GM21526 (cell line): ENCODE measurements around the gene LRRC55.
"Not testable (repeated sequence)": the region's sequence is repeated elsewhere in the genome, so short reads cannot be mapped to it uniquely, and the experiment has no call there.

ENCODE experiments used
- ATAC-seq: cut with Tn5 transposase; IDR thresholded peaks from one replicate; pipeline ENCODE4 v1.9.1; 2021; ENCODE audit warnings: moderate library complexity; ENCODE audit not compliant: unreplicated experiment, low FRiP score

Gene LRRC55

DNA sequence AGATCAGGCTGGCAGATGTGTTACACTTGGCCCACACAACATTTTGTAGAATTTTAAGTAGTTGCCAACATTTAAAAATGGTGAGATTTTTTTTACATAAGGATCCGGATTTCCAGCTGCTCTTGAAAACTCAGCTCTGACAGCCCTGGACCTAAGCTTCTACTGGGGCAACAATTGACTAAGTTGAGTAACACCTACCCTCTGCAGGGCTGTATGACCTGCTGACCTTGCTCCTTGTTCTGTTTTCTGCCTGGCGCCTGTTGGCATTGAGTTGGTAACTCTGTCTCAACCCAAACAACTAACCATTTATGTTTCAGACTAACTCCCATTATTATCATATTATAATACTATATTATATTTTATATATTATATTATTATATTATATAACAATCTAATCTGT is 21.1 kb upstream of the LRRC55 start:
- ATAC-seq, result no peak

DNA sequence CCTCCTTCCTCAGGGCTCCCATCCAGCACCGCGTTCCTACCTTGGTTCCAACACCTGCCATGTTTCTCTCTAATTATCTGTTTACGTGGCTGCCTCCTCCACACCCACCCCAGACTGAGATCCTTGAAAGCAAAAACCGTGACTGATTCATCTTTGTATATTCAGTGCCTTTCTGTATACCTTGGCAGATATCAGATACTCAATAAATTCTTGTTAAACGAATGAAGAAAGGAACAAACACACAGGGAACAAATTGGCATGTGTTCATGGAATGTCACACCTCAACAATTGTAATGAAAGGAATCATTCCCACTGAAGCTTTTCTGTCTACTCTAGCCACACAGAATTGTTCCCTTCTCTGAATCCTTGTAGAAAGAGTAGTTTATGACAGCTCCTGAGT is 20.4 kb upstream of the LRRC55 start:
- ATAC-seq, result no peak

DNA sequence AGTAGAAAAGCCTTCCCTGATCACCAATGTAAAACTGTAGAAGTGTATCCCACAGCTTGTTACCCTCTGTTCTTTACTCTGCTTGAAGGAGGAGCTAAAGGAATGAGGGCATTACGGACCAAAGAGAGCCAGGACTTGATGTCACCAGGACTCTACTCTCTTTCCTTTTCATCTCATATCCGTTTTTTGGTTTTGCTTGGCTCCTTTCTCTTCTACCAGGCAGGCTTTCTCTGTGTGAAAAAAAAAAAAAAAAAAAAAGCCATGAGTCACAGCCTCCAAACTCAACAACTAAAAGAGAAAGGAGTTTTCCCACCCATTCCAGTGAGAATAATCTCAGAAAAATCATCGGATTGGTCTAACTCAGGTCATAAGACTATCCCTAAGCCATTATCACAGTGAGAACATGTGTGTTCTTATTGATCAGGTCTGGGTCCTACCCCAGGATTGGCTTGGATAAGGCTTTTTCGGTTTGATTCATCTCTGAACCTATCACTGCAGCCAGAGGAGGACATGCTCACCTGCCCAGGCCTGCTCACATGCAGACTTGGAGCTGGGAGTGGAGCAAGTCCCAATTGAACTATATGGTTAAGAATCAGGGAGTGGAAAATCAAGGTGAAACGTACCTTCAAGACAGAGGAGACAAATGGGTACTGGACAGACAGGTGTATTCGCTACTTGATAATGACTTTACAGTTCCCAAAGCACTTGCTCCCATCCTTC is 19.4 kb upstream of the LRRC55 start:
- no peak for ATAC-seq

DNA sequence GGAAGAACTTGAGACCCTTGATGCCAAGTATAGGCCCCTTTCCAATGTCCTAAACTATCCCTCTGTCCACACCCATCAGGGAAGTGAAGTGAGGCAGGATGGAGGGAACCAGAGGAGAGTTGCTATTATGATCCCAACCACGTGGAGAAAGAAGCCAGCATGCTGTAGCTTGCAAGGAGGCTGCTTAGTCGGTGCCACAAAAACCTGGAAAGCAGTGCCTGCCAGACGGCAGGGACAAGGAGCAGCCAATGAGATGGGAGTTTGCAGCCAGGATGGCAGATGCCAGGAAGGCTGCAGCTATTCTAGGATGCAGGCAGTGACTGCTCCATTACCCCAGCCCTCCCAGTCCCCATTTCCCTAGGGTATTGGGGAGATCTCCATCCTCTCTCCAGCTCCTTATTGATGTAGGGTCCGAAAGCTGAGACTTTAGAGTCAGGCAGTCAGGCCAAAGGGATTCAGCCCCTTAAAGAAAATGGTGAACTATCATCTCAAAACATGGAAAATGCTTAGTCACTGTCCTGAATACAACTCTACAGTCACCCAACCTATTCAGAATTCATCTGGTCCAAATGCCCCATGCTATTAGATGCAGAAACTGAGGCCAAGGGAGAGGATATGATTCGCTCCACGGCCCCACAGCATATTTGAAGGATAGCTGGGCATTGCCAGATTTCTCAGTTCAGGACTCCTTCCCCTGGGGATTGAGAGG is 18.4 kb upstream of the LRRC55 start:
- no peak for ATAC-seq

DNA sequence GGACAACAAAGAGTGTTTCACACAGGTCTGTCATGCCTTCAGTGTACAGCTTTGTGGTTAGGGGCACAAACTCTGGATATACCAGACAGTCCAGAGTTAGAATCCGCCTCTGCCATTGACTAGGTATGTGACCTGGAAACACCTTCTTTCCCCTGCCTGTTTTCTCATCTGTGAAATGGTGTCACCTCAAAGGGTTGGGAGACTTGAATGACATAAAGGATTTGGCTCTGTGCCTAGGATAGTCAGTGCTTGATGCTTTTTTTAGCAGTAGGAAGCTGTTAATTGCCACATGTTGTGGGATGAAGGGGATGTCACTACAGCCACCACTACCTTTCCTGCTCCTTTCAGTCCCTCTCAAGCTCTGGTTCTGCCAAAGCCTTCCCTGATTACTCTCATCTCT is 17.4 kb upstream of the LRRC55 start:
- ATAC-seq, result no peak

DNA sequence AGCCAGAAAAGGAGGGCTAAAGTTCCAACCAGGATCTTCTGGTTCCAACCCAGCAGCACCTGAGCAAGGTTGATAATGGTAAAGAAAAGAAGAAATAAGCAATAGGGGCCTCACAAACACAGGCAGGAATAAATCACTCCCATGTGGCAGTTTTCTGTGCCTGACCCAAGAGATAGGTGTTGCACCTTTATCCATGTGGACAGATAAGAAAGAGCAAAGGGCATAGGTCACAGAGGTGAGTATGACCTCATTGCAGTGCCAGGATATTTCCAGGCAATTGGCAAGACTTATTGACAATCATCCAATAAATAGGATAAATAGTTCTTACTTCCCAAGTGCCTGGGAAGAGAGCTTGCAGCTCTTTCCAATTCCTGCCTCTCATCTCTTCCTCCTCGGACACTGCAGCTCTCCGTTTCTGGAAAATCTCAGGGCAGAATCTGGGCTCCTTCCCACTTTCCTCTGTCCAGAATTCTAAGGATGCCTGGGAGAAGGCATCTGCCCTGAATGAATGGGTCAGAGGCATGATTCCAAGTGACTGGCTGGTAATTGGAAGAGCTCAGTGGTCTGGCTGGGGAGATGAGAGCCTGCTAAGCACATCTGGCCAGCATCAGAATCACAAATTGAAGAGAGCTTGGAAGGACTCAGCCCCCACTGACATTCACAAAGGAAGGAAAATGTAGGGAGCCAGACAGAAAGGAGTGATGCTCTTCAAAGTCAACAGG is 14.5 kb upstream of the LRRC55 start:
- ATAC-seq, result no peak

DNA sequence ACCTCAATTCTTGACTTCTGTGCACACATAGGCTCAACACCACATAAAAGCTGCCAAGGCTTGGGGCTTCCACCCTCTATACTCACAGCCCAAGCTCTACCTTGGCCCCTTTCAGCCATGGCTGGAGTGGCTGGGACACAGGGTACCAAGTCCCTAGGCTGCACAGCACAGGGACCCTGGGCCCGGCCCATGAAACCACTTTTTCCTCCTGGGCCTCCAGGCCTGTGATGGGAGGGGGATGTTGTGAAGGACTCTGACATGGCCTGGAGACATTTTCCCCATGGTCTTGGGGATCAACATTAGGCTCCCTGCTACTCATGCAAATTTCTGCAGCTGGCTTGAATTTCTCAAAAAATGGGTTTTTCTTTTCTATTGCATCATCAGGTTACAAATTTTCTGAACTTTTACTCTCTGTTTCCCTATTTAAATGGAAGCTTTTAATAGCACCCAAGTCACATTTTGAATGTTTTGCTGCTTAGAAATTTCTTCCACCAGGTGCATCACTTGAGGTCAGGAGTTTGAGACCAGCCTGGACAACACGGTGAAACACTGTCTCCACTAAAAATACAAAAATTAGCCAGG is 11.9 kb upstream of the LRRC55 start:
- ATAC-seq, result not testable (repeated sequence)

DNA sequence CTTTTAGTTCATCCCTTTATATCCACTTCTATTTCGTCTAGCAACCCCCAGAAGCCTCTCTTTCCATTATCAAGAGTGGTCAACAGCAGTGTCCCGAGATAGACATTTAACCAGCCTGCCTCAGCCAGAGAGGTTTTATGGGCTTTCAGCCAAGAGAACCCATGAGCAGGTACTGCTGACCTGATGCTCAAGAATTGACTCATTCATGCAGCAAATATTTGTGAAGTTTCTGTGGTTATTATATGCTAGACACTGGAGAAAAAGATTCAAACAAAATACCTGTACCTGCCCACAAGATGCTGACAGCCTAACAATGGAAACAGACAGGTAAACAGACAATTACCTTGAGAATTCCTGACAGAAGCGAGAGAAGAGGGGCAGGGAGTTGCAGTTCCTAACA is 9.7 kb upstream of the LRRC55 start:
- no peak for ATAC-seq

DNA sequence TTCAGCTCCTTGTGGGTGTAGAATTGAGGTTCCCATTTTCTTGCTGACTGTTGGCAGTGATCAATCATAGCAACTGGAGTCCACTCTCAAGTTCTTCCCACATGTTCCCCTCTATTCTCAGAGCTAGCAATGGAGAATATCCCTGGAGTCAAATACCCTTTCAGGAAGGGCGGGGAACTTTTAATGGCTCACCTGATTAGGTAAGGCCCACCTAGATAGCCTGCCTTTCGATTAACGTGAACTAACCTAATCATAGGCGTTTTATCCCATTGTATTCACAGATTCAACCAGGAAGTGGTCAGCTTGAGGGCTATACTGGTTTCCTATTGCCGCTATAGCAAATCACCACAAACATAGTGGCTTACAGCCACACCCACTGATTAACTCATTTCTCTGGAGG is 7.1 kb upstream of the LRRC55 start:
- no peak for ATAC-seq

DNA sequence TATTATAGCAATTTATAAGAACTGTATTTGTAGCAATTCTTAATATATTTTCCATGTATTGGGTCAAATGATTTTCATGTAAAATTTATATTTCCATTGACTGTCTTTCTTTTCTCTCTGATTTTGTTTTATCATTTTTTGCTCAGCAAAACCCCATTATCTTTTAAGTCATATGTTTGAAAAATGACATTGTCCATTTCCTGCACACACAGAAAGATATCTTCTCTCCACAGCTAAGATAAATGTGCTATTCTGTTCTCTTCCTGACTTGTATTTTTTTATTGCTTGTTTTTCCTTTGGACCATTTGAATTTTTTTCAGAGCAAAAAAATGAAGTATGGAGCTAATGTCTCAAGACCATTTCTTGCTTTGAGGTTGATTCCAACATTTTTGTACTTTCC is 6.3 kb upstream of the LRRC55 start:
- ATAC-seq, result no peak

DNA sequence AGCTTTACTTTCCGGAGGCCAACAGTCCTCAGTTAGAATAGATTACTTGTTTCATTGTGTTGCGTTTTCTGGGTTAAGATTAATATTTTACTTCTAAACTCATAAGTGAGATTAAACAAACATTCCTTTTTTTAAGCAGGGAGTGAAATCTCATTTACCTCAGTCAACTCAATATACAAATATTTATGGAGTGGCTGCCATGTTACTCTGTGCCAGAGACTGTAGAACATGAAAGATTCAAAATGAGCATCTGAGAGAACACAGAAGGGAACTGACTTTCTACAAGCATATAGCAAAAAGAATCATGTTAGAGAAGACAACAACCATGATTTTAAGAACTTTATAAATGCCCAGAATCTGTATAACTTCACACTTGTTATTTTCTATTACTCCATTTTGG is 3.4 kb upstream of the LRRC55 start:
- ATAC-seq, result no peak

DNA sequence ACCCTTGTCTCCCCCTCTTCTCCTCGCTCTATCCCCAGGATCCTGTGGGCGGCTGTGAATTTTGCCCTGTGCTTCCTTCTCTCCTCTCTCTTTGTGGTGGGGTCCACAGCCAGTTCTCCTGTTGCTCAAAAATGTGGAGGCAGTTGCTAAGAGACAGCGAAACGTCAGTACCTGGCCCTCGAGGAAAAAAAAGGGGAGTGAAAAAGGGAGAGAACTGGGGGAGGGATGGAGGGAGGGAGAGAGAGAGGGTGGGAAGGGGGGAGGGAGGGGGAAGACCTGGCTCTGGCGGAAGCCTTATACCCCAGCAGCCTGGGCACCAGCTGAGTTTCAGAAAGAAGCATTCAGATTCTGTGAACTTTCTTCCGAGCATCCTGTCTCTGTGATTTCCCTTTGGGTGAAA is 2.1 kb upstream of the LRRC55 start:
- ATAC-seq, result no peak

DNA sequence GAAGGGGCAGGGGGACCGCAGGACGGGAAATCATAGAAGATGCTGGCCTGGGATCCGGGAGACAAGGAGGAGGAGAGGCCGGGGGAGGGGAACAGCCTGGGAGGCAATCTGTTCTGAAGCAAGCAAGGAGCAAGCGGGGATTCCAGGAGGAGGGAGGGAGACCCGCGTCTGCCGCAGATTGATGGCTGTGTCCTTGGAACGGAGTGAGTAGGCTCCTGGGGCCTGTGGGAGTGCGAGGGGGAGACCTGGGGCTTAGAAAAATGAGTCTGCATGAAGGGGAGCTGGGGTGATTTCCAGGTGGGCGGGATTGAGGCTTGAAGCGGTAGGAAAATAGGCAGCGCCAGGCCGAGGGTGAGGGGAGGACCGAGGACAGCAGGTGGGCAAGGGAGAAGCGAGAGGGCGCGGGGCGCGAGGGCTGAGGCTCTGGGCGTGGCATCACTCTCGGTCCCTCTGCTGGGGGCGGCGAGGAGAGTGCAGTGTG is 1.6 kb upstream of the LRRC55 start:
- no peak for ATAC-seq

DNA sequence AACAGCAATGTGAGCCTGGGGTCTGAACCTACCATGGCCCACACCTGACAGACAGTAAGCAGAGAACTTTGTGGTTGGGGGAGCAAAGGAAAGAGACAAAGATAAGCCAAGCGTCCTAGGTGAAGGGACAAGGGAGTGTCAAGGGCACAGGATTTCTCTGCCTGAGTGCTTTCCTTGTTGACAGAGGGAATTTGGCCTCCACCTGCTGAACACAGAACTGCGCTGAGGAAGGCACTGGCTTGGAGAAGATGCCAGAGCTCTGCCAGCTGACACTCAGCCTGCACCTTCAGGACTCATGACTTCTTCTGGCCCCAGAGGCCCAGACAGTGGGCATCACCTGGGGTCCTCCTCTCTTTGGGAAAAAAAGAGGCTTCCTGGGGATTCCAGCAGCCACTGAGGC is 789 bp upstream of the LRRC55 start:
- no peak for ATAC-seq

DNA sequence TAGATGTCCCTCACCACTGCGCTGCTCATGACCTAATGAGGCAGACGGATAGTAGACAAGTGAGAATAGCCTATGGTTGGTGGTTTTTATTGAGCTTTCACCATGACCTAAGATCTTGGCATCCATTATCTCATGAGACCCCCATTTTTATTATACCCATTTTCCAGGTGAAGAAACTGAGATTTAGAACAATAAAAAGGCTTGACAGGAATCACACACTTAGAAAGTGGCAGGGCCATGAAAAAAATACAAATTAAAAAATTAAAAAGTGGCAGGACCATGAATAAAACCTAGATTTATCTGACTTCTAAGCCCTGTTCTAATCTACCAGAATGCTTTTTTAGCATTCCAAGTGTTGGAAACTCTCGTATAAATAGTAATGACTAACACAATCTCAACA is 1.1 kb downstream of the LRRC55 start:
- ATAC-seq, result no peak

DNA sequence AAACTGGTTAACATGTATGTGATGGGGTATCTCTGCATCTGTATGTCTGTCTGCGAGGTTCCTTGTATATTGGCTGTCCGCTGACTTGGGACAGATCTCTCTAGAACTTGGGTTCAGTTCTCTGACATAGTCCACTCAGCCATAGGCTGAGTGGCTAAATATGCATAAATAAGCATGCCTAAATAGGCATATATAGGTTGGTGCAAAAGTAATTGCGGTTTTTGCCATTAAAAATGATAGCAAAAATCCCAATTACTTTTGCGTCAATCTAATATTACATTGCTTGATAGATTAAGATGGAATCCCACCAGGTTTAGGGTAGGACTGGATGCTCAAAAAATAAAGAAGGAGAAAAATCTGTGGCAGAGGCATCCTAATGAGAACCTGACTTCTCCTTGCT is 8.8 kb downstream of the LRRC55 start:
- ATAC-seq, result no peak

DNA sequence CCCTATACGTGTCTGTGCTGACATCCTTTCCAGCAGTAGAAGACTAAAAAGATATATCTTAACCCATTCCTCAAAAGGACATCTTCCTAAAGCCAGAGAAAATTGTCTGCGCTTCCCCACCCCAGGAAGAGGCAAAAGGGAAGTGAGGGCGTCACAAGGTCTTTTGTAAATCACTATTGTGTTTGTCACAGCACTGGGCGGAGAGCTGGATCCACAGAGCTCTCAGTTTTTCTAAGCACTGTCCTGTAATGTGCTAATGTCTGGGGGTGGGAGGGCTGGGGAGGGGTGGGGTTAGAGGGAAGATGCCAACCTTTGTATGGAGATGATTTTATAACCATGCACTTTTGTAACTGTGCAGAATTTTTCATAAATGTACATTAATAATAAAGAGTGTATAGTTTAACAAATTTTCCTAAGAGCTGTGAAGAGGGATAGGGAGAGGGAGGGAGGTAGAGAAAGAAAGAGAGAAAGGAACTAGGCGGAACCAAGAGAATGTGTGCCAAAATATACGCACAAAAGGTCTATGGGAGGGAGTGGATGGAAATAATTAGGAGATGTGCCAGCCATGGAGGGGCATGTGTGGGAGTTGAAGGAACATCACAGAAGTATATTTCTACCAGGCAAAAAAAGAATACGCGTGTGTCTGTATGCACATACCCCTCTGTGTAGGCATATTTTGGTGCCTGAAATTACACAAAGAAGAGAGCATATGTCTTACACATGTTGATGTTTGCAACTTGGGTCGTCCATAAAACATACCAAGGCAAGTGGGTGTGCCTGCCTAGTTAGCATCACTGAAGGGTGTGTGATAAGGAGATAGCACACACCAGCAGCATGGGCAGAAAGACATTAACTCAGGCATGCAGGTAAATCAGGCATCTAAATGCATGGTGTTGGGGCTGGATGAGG is 9.8 kb downstream of the LRRC55 start:
- ATAC-seq, result no peak

DNA sequence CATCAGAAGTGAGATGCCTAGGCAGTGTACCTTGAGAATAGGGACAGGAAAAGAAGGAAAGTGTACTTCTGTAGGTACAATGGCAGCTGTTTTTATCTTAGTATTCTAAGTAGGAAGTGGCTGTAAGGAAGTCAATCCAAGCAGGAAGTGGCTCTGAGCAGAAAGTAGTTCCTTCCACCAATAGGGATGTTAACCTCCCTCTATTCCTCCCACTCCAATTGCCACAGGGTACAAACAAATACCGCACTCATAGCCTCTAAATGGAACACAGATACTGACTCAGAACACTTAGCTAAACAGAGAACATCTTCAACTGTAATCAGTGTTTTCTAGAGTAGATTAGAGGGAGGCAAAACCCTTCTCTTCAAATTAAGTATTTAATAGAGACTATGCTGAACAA is 10.6 kb downstream of the LRRC55 start:
- no peak for ATAC-seq

DNA sequence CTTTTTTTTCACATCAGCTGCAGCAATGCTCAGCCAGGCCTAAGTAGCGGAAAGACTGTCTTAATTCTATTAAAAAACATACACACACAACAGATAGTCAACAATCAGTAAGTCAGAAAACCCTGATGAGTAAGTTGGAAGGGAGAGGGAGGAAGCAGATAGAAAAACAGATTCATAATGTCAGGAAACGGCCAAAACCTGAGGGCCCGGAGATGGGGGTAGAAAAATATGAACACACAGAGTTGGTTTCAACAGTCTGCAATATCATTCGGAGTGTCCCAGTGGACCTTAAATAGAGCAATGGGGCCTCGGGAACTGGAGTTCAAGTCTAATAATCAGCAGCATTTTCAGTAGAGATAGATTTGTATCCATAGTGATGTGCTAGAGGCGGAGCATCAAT is 14.8 kb downstream of the LRRC55 start:
- no peak for ATAC-seq

DNA sequence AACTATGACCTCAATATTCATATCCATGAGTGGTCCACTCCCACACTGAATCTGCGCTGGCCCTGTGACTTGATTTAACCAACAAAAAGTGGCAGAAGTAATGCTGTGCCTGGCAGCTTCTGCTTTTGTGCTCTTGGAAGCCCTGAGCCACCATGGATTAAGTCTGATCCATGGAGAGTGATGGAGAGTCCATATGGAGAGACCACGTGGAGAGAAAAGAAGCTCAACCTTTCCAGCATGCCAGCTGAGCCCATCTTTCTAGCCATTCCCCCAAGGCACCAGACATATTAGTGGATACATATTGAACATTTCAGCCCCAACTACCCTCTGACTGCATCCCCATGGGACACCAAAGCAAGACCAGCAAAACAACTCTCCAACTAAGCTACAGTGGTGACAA is 16.0 kb downstream of the LRRC55 start:
- ATAC-seq, result no peak
